K562 (cell line): ENCODE measurements around the gene INTS12. TPM values are rescaled to one million over a fixed set of nuclear protein-coding genes. Genes with fewer than 3 reads are reported as not detected.
"Not testable (repeated sequence)": the region's sequence is repeated elsewhere in the genome, so short reads cannot be mapped to it uniquely, and the experiment has no call there.

ENCODE experiments used
- ATAC-seq: fragments of 200-7000 bp; cut with Tn5 transposase; 3 replicates; pipeline ENCODE4 v1.9.1; 2020; ENCODE audit warnings: moderate library complexity
- BruUV-seq: library from RNA; stranded (reverse); fragments of 400-500 nt; replicated peaks from 2 replicates; lab custom pipeline; 2021; lab: Mats Ljungman, UMichigan
- CTCF ChIA-PET: fragments of 300-600 bp; formaldehyde crosslinking; extraction: SDS; loops from one replicate; lab custom pipeline; 2021; ENCODE audit warnings: low intra/inter-chr PET ratio; lab: Yijun Ruan, JAX
- POLR2A ChIA-PET: fragments of 300-600, 350-650 bp; sonication (Branson Sonifier 250); formaldehyde crosslinking; extraction: SDS; loops from one replicate; lab custom pipeline; 2021; ENCODE audit warnings: antibody characterized with exemption, inconsistent platforms; lab: Yijun Ruan, JAX
- DNase-seq, 4 experiments: peaks; one replicate each; pipeline versions ENCODE4 v3.0.0 to v3.0.0-alpha.2; 2011 to 2018; ENCODE audit warnings: low spot score in 3 of 4, mixed read lengths in 3 of 4; ENCODE audit errors: extremely low read depth in 1 of 4
- FAIRE-seq: peaks from 2 replicates; lab custom pipeline; 2011; peaks lifted over from hg19 to GRCh38; lab: Jason Lieb, UNC
- H2AFZ ChIP-seq: 2 replicates; pipeline ENCODE4 v1.6.0; 2011; ENCODE audit warnings: low read depth, low read length, control low read depth, inconsistent platforms
- H3K27ac ChIP-seq: fragments of 200-600 bp; 3 replicates; pipeline ENCODE4 v1.8.0; 2011; ENCODE audit warnings: low read depth, mild to moderate bottlenecking, control low read depth, inconsistent platforms, low read length, moderate library complexity, mixed read lengths; ENCODE audit errors: extremely low read depth
- H3K27me3 ChIP-seq, 2 experiments: fragments of 300-600 bp in 1 of 2; 2 replicates in 1 of 2; 3 replicates in 1 of 2; pipeline versions ENCODE4 v1.6.0 to v1.8.0; 2011; ENCODE audit warnings: inconsistent platforms in 2 of 2, low read length in 2 of 2, mild to moderate bottlenecking in 1 of 2, mixed read lengths in 1 of 2, moderate library complexity in 1 of 2; ENCODE audit not compliant: control insufficient read depth in 2 of 2, insufficient read depth in 2 of 2
- H3K36me3 ChIP-seq: fragments of 300-600 bp; 3 replicates; pipeline ENCODE4 v1.8.0; 2011; ENCODE audit warnings: mild to moderate bottlenecking, low read length, inconsistent platforms; ENCODE audit not compliant: control insufficient read depth, insufficient read depth
- H3K4me1 ChIP-seq, 2 experiments: fragments of 200-600 bp in 1 of 2; replicated peaks in 1 of 2; 2 replicates in 1 of 2; 3 replicates in 1 of 2; pipeline versions ENCODE4 v1.5.1 to v1.8.0; 2011; ENCODE audit warnings: inconsistent platforms in 2 of 2, low read length in 2 of 2, mild to moderate bottlenecking in 1 of 2, mixed read lengths in 1 of 2, moderate library complexity in 1 of 2; ENCODE audit not compliant: control insufficient read depth in 2 of 2, insufficient read depth in 2 of 2
- H3K4me2 ChIP-seq: 2 replicates; pipeline ENCODE4 v1.6.1; 2011; ENCODE audit warnings: low read length, control low read depth, inconsistent platforms, mixed read lengths; ENCODE audit not compliant: insufficient read depth
- H3K4me3 ChIP-seq: fragments of 200-600 bp; sonication (generic), shearing (Covaris generic); 2 replicates; pipeline ENCODE4 v1.5.1; 2016; ENCODE audit warnings: control low read depth, inconsistent platforms
- H3K79me2 ChIP-seq: fragments of 200-600 bp; 3 replicates; pipeline ENCODE4 v1.8.0; 2011; ENCODE audit warnings: low read length, inconsistent platforms; ENCODE audit not compliant: control insufficient read depth, insufficient read depth
- H3K9ac ChIP-seq, 2 experiments: 2 replicates each; pipeline versions ENCODE4 v1.6.0 to v1.6.1; 2011; ENCODE audit warnings: low read depth in 2 of 2, low read length in 2 of 2, control low read depth in 1 of 2, inconsistent platforms in 1 of 2, mild to moderate bottlenecking in 1 of 2, mixed read lengths in 1 of 2; ENCODE audit not compliant: insufficient read depth in 1 of 2
- H3K9me1 ChIP-seq: one replicate; pipeline ENCODE4 v1.6.0; 2011; ENCODE audit warnings: inconsistent platforms, mild to moderate bottlenecking, low read length, moderate library complexity; ENCODE audit not compliant: control insufficient read depth, insufficient read depth
- H3K9me3 ChIP-seq: replicated peaks from 2 replicates; pipeline ENCODE4 v1.5.1; 2011; ENCODE audit warnings: low read depth, low read length, inconsistent platforms; ENCODE audit not compliant: control insufficient read depth, insufficient read depth
- H4K20me1 ChIP-seq: replicated peaks from 2 replicates; pipeline ENCODE4 v1.6.1; 2011; ENCODE audit warnings: low read length, inconsistent platforms, mixed read lengths; ENCODE audit not compliant: control insufficient read depth, insufficient read depth
- BCOR ChIP-seq: fragments of 450-650 bp; IDR thresholded peaks from 2 replicates; pipeline ENCODE4 v1.6.1; 2016
- BRF2 ChIP-seq: IDR thresholded peaks from 3 replicates; pipeline ENCODE4 v1.6.1; 2011; ENCODE audit warnings: borderline replicate concordance, mild to moderate bottlenecking; ENCODE audit not compliant: insufficient read length, insufficient read depth
- C11orf30 ChIP-seq: fragments of 450-650 bp; IDR thresholded peaks from 2 replicates; pipeline ENCODE4 v1.6.1; 2016; ENCODE audit warnings: low read depth, mild to moderate bottlenecking
- DLX4 ChIP-seq: fragments of 250-450 bp; sonication (Bioruptor Pico); IDR thresholded peaks from 2 replicates; pipeline ENCODE4 v1.6.1; 2021; ENCODE audit warnings: mild to moderate bottlenecking
- HMBOX1 ChIP-seq: sonication (generic); IDR thresholded peaks from 2 replicates; pipeline ENCODE4 v1.6.1; 2016
- JUNB ChIP-seq: fragments of 450-650 bp; formaldehyde crosslinking; conservative IDR thresholded peaks from 2 replicates; pipeline ENCODE4 v1.4.0; 2020; ENCODE audit warnings: mild to moderate bottlenecking
- KDM1A ChIP-seq, 2 experiments: fragments of 450-650 bp; IDR thresholded peaks; 2 replicates each; pipeline ENCODE4 v1.6.1; 2016; ENCODE audit warnings: mild to moderate bottlenecking in 2 of 2
- NCOA4 ChIP-seq: fragments of 450-650 bp; IDR thresholded peaks from 2 replicates; pipeline ENCODE4 v1.6.1; 2018; ENCODE audit warnings: mild to moderate bottlenecking; ENCODE audit not compliant: partially characterized antibody
- RBM25 ChIP-seq: fragments of 200-400 bp; formaldehyde crosslinking; IDR thresholded peaks from 2 replicates; pipeline ENCODE4 v1.6.1; 2018; ENCODE audit warnings: low read length, low read depth, moderate library complexity; ENCODE audit not compliant: severe bottlenecking
- SIX5 ChIP-seq, 2 experiments: IDR thresholded peaks; 2 replicates each; pipeline ENCODE4 v1.6.1; 2011; ENCODE audit warnings: low read length in 2 of 2, borderline replicate concordance in 1 of 2, low read depth in 1 of 2, mild to moderate bottlenecking in 1 of 2, moderate library complexity in 1 of 2; ENCODE audit not compliant: insufficient read depth in 1 of 2
- SMAD4 ChIP-seq: fragments of 250-450 bp; sonication (Bioruptor Pico); conservative IDR thresholded peaks from 2 replicates; pipeline ENCODE4 v1.8.0; 2021; ENCODE audit warnings: inconsistent platforms, mild to moderate bottlenecking, moderate library complexity
- TBL1XR1 ChIP-seq, 2 experiments: IDR thresholded peaks; 2 replicates each; pipeline ENCODE4 v1.6.1; 2012; ENCODE audit warnings: improper control_type of control experiment in 2 of 2, low read length in 2 of 2, mild to moderate bottlenecking in 1 of 2
- ZNF124 ChIP-seq: sonication (generic); formaldehyde crosslinking; IDR thresholded peaks from 2 replicates; pipeline ENCODE4 v1.8.1; 2022; ENCODE audit warnings: missing genetic modification reagents
- ZNF146 ChIP-seq: IDR thresholded peaks from one replicate; pipeline ENCODE4 v1.6.1; 2018; ENCODE audit warnings: missing compliant biosample characterization; ENCODE audit not compliant: unreplicated experiment
- ZNF347 ChIP-seq: fragments of 450-650 bp; formaldehyde crosslinking; IDR thresholded peaks from 2 replicates; pipeline ENCODE4 v1.4.0; 2020; ENCODE audit warnings: low read depth, mild to moderate bottlenecking, moderate library complexity
- WGBS: fragments of 100-300 bp; shearing (Covaris generic); methylation state at CpG from one replicate; pipeline ENCODE4 v1.1.6; 2016; ENCODE audit warnings: low coverage, mixed read lengths; ENCODE audit not compliant: insufficient coverage; ENCODE audit errors: missing lambda C conversion rate; 5-methylcytosine and 5-hydroxymethylcytosine counted together
- in situ Hi-C: fragments of 300-500 bp; cut with MboI; formaldehyde crosslinking; loops from 4 replicates; pipeline ENCODE4 v1.15.0; 2018; ENCODE audit warnings: inconsistent platforms, mixed read lengths
- intact Hi-C: fragments of 100-400 bp; cut with micrococcal nuclease; formaldehyde crosslinking; loops from 2 replicates; pipeline ENCODE4 v1.14.2; 2022
- polyA plus RNA-seq, 8 experiments: library from polyadenylated mRNA; depleted of rRNA in 4 of 8; stranded (reverse) in 5 of 8; unstranded in 3 of 8; fragments of >200 nt; fragmentation: Nextera tagmentation in 2 of 8; fragmentation: Illumina TruSeq in 1 of 8; extraction: Ambion mirVana in 2 of 8; extraction: Trizol in 1 of 8; gene quantifications; 2 replicates each; pipeline versions ENCODE4 v1.2.1 to v1.2.3, GENCODE V29; 2011 to 2014; ENCODE audit warnings: inconsistent platforms in 1 of 8, missing spikeins in 1 of 8
- total RNA-seq, 7 experiments: library from RNA; depleted of rRNA in 6 of 7; stranded (reverse); fragments of >200 nt in 6 of 7; fragmentation: Illumina TruSeq in 2 of 7; extraction: Trizol in 2 of 7; gene quantifications; 2 replicates each; pipeline versions ENCODE4 v1.2.1 to v1.2.3, GENCODE V29; 2011 to 2021; ENCODE audit warnings: low replicate concordance in 1 of 7

INTS12 gene
- total and polyA plus RNA-seq, 9 of the 15 experiments (the other 6 are each of a cell fraction or from before 2014, with no cell fraction given): 24.5 to 82.9 (median 41.2) TPM

- ATAC-seq, FAIRE-seq: not testable (repeated sequence)
- WGBS: 90% methylated on average over 3 of the region's 4 CpGs
Observed at GRCh38 chr4:105729895-105730294, 21.4 kb upstream of the INTS12 start.

GRCh38 chr4:105725623-105726022 is 17.1 kb upstream of the INTS12 start:
- Histone ChIP-seq H3K36me3 (peaks cover 24% of the 10 kb centered on the region; the same call in 1 of the 3 replicates), H3K27me3 (no peaks in the 10 kb centered on the region), H3K9me1 (no peaks in the 10 kb centered on the region), H3K4me3 (no peak overlapping the region), H3K79me2 (no peaks in the 10 kb centered on the region), H3K9ac (no peak overlapping the region), H3K27ac (no peak overlapping the region), H3K4me1 (no peaks in the 10 kb centered on the region), H3K4me2 (no peak overlapping the region), H2AFZ (no peak overlapping the region), H3K9me3 (no peaks in the 10 kb centered on the region), H4K20me1 (no peaks in the 10 kb centered on the region)
- no TSS peak for BruUV-seq
- FAIRE-seq: no peak
- 68% methylated on average over 2 of the region's 2 CpGs for WGBS
- DNase-seq: no peak
- in situ Hi-C loops (no loop called here), intact Hi-C loops (no loop called here)
- ATAC-seq: no peak
- TF ChIP-seq ZNF124 (CRISPR knock-in tag) (no peak), BRF2 (no peak), SMAD4 (CRISPR knock-in tag) (no peak), ZNF347 (no peak), RBM25 (no peak), TBL1XR1 (IDR thresholded peaks at IDR 0.05; ENCODE audit: low read length in 2 of 2) (no peak), C11orf30 (no peak), SIX5 (IDR thresholded peaks at IDR 0.05; ENCODE audit: borderline replicate concordance in 1 of 2, insufficient read depth in 1 of 2, low read depth in 1 of 2, low read length in 2 of 2) (no peak), HMBOX1 (no peak), DLX4 (CRISPR knock-in tag) (no peak), JUNB (no peak), NCOA4 (no peak)
- ChIA-PET POLR2A (no interaction called here), CTCF (no interaction called here)

More at GRCh38 chr4:105729895-105730294, 21.4 kb upstream of the INTS12 start:
- H4K20me1 ChIP-seq, H3K4me3 ChIP-seq, in situ Hi-C loops, POLR2A ChIA-PET, H3K4me1 ChIP-seq, CTCF ChIA-PET, H3K79me2 ChIP-seq, H3K9ac ChIP-seq, DNase-seq, H3K27ac ChIP-seq, BruUV-seq, intact Hi-C loops, H3K27me3 ChIP-seq, H3K9me1 ChIP-seq, H2AFZ ChIP-seq, H3K9me3 ChIP-seq, H3K4me2 ChIP-seq: not testable (repeated sequence)
- H3K36me3 ChIP-seq: peaks cover 13% of the 10 kb centered on the region; the same call in 1 of the 3 replicates
- TF ChIP-seq BCOR (0 out of 2 replicates have a peak, but pooled peaks have one; percentile 43), KDM1A (IDR thresholded peaks at IDR 0.05) (peak in 1 of 2 experiments; percentile 40; a peak in 1 of 4 replicates), ZNF146 (CRISPR knock-in tag) (peak; percentile 52)
